GM21528 (cell line): Measurements from ENCODE around the gene LRRIQ1.
"Not testable (repeated sequence)": the region's sequence is repeated elsewhere in the genome, so short reads cannot be mapped to it uniquely, and the experiment has no call there.

Experiments used
- ATAC-seq: cut with Tn5 transposase; IDR thresholded peaks from one replicate; pipeline ENCODE4 v1.9.1; 2021; ENCODE audit warnings: mild to moderate bottlenecking, moderate library complexity; ENCODE audit not compliant: unreplicated experiment, low FRiP score

Gene LRRIQ1

DNA sequence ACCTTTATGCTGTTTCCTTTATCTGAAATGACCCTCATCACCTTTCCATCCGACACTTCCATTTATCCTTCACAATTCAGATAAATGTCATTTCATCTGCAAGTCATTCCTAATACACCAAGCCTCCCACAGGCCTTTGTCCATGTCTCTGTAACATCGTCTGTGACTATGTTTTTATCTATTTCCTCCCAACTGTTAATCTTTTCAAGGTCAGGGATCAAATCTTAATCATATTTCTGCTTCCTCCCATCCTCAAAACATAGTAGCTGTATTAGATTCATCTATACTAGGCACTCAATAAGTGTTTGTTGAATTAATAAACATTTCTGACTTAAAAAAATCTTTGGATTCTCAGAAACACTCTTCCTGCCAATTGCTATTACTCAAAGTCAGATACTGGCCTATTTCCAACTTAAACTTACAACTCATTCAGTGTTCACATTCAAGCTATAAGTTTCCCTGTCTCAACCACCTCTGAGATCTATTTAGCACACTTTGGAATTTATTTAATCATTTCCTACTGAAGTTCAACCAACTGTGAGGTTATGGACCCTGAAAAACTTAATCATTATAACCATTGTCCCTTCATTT is 143.6 kb downstream of the LRRIQ1 start:
- ATAC-seq: no peak

DNA sequence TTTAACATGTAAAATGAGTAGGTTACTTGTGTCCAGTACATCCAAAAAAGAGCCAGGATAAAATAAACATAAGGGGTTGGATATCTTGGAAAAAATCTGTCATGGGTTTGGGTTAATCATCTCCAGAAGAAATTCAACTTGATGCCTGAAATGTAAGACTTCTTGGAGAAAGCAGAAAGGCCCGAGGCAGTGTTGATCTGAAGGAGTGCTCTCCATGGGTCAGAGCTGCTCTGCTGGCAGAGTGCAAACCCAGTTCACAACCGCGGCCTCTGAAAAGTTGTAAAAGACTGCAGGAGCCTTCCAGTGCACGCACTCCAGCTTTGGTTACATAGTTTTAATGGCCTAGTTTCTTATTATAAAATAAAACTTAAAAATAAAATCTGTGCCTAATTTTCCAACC is 146.5 kb downstream of the LRRIQ1 start:
- ATAC-seq: no peak

GRCh38 chr12:85183855-85184254 is 147.7 kb downstream of the LRRIQ1 start:
- ATAC-seq: no peak

- ATAC-seq: no peak
Measured at GRCh38 chr12:85186236-85186635, 150.1 kb downstream of the LRRIQ1 start.

- no peak for ATAC-seq
Measured at GRCh38 chr12:85188619-85189018, 152.5 kb downstream of the LRRIQ1 start.

DNA sequence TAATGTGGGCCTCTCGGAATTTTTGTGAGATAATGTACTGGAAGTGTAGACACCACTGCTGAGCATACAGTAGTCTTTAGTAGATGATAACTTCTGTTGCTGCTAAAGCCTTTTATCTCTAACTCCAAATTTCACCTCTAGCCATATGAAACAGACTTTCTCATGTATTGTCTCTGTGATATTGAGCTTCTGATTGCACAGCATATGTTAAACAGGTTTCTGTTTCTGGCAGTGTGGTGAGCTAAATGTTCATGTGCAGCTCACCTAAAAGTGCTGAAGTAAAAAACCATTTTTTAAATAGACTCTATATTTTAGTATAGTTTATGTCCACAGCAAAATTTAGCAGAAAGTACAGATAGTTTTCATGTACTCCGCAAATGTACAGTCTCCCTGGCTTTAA is 154.6 kb downstream of the LRRIQ1 start:
- ATAC-seq: no peak

GRCh38 chr12:85203809-85204208 is 167.7 kb downstream of the LRRIQ1 start:
- not testable (repeated sequence) for ATAC-seq

- ATAC-seq: no peak
Measured at GRCh38 chr12:85206543-85206942, 170.4 kb downstream of the LRRIQ1 start.

DNA sequence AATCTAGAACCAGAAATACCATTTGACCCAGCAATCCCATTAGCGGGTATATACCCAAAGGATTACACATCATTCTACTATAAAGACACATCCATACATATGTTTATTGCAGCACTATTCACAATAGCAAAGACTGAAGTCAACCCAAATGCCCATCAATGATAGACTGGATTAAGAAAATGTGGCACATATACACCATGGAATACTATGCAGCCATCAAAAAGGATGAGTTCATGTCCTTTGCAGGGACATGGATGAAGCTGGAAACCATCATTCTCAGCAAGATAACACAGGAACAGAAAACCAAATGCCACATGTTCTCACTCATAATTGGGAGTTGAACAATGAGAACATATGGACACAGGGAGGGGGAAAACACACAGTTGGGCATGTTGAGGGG is 188.2 kb downstream of the LRRIQ1 start:
- not testable (repeated sequence) for ATAC-seq

- no peak for ATAC-seq
Measured at GRCh38 chr12:85225501-85225900, 189.3 kb downstream of the LRRIQ1 start.

DNA sequence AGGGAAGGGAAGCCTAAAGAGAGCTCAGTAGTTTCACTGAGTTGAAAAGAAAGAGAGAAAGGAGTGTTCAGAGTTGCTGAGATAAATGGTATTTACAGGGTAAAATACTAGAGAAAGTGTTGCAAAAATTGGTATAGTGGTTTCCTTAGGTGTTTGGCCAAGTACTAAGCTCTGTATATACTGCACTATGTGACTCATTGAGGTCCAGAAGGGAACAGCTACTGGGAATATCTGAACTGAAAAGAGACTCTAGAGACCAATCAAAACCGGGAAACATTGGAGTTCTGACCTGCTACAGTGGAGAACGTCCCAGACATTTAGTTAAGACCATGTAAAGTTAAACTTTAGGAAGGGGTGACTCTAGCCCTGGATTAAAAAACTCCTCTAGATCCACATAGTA is 201.2 kb downstream of the LRRIQ1 start:
- no peak for ATAC-seq

GRCh38 chr12:85244561-85244960 is 208.4 kb downstream of the LRRIQ1 start:
- ATAC-seq: no peak

GRCh38 chr12:85253853-85254252 is 217.7 kb downstream of the LRRIQ1 start:
- no peak for ATAC-seq

DNA sequence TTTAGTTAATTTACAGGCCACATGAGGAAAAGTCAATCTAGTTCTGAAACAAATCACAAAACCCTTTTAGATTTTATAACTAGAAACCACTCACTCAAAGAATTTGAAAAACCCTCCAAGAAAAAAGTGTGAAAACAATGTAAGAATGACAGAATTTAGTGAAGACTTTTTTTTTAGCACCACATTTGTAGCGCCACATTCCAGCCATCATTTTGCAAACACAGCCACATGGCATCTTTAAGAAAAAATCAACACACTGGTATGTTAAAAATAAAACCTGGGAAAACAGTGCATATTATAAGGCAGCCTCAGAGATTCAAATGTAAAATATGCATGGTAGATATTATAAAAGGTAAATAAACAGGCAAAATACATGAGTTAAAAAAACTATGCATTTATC is 221.5 kb downstream of the LRRIQ1 start:
- no peak for ATAC-seq

- ATAC-seq: no peak
Measured at GRCh38 chr12:85260447-85260846, 224.3 kb downstream of the LRRIQ1 start.

- no peak for ATAC-seq
Measured at GRCh38 chr12:85260896-85261295, 224.7 kb downstream of the LRRIQ1 start.

GRCh38 chr12:85266356-85266755 is 230.2 kb downstream of the LRRIQ1 start:
- ATAC-seq: no peak

DNA sequence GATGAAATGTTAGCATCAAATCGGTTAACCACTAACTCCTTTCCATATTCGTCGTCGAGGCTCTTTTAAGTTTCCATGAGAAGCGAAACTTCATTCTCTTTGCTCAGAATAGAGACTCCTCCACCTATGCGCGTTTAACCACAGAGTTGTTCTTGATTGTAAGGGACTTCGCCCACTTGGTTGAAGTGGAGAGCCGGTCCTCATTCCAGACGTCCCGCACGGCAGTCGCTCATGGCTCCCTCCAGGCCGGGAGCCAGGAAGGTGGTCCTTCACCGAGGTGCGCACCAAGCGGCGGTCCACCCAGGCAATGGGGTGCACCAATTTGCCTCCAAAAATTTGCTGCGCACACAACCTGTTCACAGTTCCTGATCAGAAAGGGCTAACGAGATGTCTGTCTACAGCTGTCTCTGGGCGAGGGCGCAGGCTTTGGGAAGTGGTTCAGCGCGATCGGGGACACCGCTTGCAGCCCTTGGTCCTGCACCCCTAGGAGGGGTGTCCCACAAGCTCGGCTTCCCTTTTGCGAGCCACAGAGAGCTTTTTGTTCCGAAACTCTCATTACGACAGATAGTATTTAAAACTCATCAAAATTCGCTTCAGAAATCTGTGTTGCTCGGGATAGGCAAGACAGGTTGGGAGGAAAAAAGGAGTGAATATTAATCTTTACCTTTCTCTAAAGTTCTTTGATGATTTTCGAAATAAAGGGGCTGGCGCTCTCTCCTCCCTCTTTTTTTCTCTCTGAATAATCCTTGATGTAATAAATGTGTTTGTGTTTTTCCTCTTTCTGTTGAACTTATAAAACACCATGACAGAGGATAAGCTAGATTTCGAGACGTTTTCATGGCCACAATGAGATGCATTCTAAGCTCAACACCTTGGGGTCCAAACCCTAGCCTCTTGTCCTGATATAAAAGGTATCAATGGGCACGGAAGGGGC is 237.5 kb downstream of the LRRIQ1 start:
- ATAC-seq: peak; percentile 67

DNA sequence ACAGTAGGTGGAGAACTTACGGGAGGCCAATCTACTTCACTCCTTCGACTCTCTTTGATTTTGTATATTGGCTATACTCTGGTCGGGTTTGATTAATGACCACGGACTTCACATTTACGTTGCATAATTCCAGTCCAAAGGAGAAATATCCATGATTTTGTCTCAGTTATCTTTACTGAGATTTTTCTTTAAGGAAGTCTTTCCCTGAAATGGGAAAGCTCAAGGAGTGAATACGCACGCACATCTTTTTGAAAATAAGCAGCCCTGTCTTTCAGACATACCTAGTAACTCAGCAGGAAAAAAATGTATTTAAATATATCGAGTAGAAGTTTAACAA is 238.1 kb downstream of the LRRIQ1 start:
- no peak for ATAC-seq

DNA sequence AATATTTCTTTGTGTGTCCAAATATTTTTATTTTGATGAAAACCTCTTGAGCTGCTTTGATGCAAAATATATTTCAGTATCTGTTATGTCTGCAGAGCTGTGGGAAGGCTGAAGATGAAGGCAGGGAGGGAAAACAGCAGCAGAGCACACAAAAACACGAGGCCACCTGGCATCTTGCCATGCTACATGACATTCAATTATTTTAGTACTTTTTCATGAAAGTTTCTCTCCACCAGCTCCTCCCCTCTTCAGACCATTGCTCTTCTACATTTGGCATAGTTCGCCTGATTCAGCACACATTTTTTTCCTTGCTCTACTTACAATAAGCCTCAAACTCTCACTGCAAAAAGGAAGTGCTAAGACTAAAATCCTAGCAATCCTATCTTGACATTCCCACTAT is 239.2 kb downstream of the LRRIQ1 start:
- ATAC-seq: no peak

DNA sequence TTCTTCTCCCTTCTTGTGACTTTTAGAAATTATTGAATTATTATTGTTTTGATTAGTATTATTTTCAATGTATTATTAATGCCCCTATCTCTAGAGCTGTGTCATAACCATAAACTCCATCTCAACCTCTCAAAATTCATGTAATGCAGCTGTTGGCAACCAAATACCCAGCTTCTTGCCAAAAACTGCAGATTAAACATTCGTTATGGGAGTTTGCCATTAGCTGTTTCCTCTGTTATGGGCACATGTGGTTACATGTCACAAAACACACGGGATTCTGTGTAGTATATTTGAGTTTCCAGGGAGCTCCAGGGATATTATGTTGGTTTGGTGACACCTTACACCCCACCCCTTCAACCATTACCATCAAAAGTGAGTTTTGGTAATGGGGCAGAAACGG is 241.0 kb downstream of the LRRIQ1 start:
- ATAC-seq: no peak
